CD8-positive, alpha-beta memory T cell (primary cell): Measurements from ENCODE around the gene ANKRD12. TPM values are rescaled to one million over a fixed set of nuclear protein-coding genes. Genes with fewer than 3 reads are reported as not detected.
"Not testable (repeated sequence)": the region's sequence is repeated elsewhere in the genome, so short reads cannot be mapped to it uniquely, and the experiment has no call there.

Source experiments
- CTCF ChIA-PET: fragments of 350-600 bp; sonication (Branson Sonifier 250); formaldehyde crosslinking; loops from one replicate; lab custom pipeline; 2021; ENCODE audit warnings: antibody characterized with exemption; lab: Charles Lee
- POLR2A ChIA-PET: fragments of 350-600 bp; sonication (Branson Sonifier 250); formaldehyde crosslinking; loops from one replicate; lab custom pipeline; 2021; ENCODE audit warnings: antibody characterized with exemption; lab: Charles Lee
- DNase-seq, 5 donors: peaks; one replicate each; pipeline versions ENCODE4 v3.0.0 to v3.0.0-alpha.2; 2020 to 2022; ENCODE audit warnings: mixed read lengths in 1 of 5
- H3K27ac ChIP-seq: one replicate; pipeline ENCODE4 v1.7.0; 2013; ENCODE audit warnings: low read depth, mild to moderate bottlenecking, low read length, moderate library complexity
- H3K27me3 ChIP-seq: 2 replicates; pipeline ENCODE4 v1.7.0; 2013; ENCODE audit warnings: low read length, mild to moderate bottlenecking; ENCODE audit not compliant: insufficient read depth, poor library complexity, severe bottlenecking
- H3K36me3 ChIP-seq: 2 replicates; pipeline ENCODE4 v1.7.0; 2013; ENCODE audit warnings: mild to moderate bottlenecking, low read length, moderate library complexity; ENCODE audit not compliant: insufficient read depth
- H3K4me1 ChIP-seq: 2 replicates; pipeline ENCODE4 v1.7.0; 2013; ENCODE audit warnings: mild to moderate bottlenecking, low read length, moderate library complexity; ENCODE audit not compliant: insufficient read depth
- H3K4me3 ChIP-seq: 2 replicates; pipeline ENCODE4 v1.7.0; 2013; ENCODE audit warnings: mild to moderate bottlenecking, low read length
- H3K9me3 ChIP-seq: 2 replicates; pipeline ENCODE4 v1.7.0; 2013; ENCODE audit warnings: mild to moderate bottlenecking, low read length
- H3K27ac Mint-ChIP-seq, 8 donors: one replicate each; pipeline ENCODE4 v1.8.0; 2020 to 2021; ENCODE audit warnings: mixed read lengths in 8 of 8, mild to moderate bottlenecking in 6 of 8, inconsistent platforms in 3 of 8, moderate library complexity in 3 of 8
- H3K27me3 Mint-ChIP-seq, 2 donors: one replicate each; pipeline ENCODE4 v1.8.0; 2020 to 2021; ENCODE audit warnings: mixed read lengths in 2 of 2, mild to moderate bottlenecking in 1 of 2, moderate library complexity in 1 of 2
- H3K36me3 Mint-ChIP-seq, 3 donors: one replicate each; pipeline ENCODE4 v1.8.0; 2020 to 2021; ENCODE audit warnings: mixed read lengths in 3 of 3, inconsistent platforms in 1 of 3, mild to moderate bottlenecking in 1 of 3
- H3K4me1 Mint-ChIP-seq, 3 donors: one replicate each; pipeline ENCODE4 v1.8.0; 2020 to 2021; ENCODE audit warnings: mixed read lengths in 3 of 3, inconsistent platforms in 1 of 3, mild to moderate bottlenecking in 1 of 3
- H3K4me3 Mint-ChIP-seq, 7 donors: one replicate each; pipeline ENCODE4 v1.8.0; 2020 to 2021; ENCODE audit warnings: mixed read lengths in 7 of 7, mild to moderate bottlenecking in 6 of 7, moderate library complexity in 4 of 7, inconsistent platforms in 2 of 7
- H3K9me3 Mint-ChIP-seq, 5 donors: one replicate each; pipeline ENCODE4 v1.8.0; 2020 to 2022; ENCODE audit warnings: mixed read lengths in 5 of 5, mild to moderate bottlenecking in 3 of 5, moderate library complexity in 2 of 5, inconsistent platforms in 1 of 5
- polyA plus RNA-seq: library from polyadenylated mRNA; unstranded; fragments of 300-500 nt; fragmentation: Illumina TruSeq; gene quantifications from one replicate; pipeline ENCODE4 v1.2.3, GENCODE V29; 2021
- total RNA-seq, 2 experiments: library from RNA; stranded (reverse); gene quantifications; one replicate each; pipeline ENCODE4 v1.2.3, GENCODE V29; 2021

The ANKRD12 gene
- total and polyA plus RNA-seq, 3 experiments from 2014 or later = 66.6 to 109 (median 67.6) TPM

DNA sequence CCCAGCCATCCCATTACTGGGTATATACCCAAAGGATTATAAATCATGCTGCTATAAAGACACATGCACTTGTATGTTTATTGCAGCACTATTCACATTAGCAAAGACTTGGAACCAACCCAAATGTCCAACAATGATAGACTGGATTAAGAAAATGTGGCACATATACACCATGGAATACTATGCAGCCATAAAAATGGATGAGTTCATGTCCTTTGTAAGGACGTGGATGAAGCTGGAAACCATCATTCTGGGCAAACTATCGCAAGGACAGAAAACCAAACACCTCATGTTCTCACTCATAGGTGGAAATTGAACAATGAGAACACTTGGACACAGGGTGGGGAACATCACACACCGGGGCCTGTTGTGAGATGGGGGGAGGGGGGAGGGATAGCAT is 43.5 kb upstream of the ANKRD12 start:
- peaks cover 50% of the 10 kb centered on the region for H3K4me1 ChIP-seq

DNA sequence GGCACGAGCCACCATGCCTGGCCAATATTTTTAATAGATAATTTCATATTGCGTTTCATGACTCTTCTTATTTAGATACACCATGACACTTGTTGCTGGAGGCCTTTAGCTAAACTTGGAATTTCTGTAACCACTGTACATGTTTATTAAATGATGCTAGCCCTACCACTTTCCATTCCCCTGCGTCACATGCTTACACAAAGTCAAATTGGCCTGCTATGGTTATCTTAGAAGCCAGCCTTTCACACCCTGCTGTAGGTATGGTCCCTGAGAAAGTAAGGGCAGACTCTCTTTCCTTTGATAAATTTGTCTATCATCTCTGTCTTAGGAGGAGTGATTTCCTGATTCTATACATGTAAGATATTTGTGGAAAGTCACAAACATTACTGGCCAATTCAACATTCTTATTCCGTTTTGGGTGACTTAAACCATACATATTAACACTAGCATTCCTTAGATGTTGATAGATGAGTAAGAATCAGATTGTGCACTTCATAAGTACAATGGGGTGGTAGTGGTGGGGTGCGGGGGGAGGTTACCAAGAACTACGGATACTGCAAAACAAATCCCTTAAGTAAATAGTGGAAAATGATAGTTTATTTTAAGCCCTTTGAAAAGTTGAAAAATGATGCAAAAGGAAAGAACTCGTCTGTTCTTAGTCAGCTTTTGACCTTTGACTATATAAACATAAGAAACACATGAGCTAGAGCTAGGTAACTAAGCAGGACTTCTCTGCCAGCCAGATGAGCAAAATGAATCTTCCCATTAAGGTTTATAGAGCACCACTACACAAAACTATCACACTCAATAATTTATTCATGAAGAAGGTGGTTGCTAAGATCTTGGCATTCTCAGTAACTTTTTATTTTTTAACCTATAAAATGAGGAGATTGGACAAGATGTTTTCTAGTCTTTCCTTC is 42.0 kb upstream of the ANKRD12 start:
- peaks cover 46% of the 10 kb centered on the region for H3K4me1 ChIP-seq
- peaks cover 0 to 2% (median 0%) of the 10 kb centered on the region in 5 donors for H3K9me3 Mint-ChIP-seq
- no peaks in the 10 kb centered on the region for H3K36me3 ChIP-seq
- H3K27ac ChIP-seq = no peak overlapping the region
- H3K4me3 ChIP-seq = peak overlapping the region; percentile 11
- H3K27ac Mint-ChIP-seq = peak overlapping the region; percentile 44 to 97 (median 91)
- peaks cover 0 to 2% of the 10 kb centered on the region in 2 donors for H3K27me3 Mint-ChIP-seq
- peak in 1 of 5 donors; percentile 57 for DNase-seq
- no peaks in the 10 kb centered on the region for H3K27me3 ChIP-seq
- ChIA-PET CTCF (interaction anchor here (0.8 to 1.3 kb wide), 3 partner anchors 7 to 37 kb away, joined by 3 read pairs; no protein-coding TSS in a partner anchor), POLR2A (interaction anchor here (1.1 kb wide), 1 partner anchor 43 kb away, joined by 3 read pairs; the partner anchor contains the start of gene ANKRD12)
- H3K9me3 ChIP-seq = no peaks in the 10 kb centered on the region
- H3K36me3 Mint-ChIP-seq = no peaks in the 10 kb centered on the region
- H3K4me1 Mint-ChIP-seq = peaks cover 30 to 48% (median 43%) of the 10 kb centered on the region in 3 donors
- H3K4me3 Mint-ChIP-seq = peak overlapping the region in 6 of 7 donors; percentile 0 to 72 (median 59)

More for the DNA sequence above, 43.5 kb upstream of the ANKRD12 start:
- ChIA-PET POLR2A (interaction anchor here (1.1 kb wide), 1 partner anchor 44 kb away, joined by 3 read pairs; the partner anchor contains the start of gene ANKRD12), CTCF (interaction anchor here (1.0 to 1.3 kb wide), 2 partner anchors 9 to 33 kb away, joined by 3 read pairs; no protein-coding TSS in a partner anchor)
- not testable (repeated sequence) for H3K36me3 ChIP-seq, H3K4me3 Mint-ChIP-seq, H3K27ac Mint-ChIP-seq, H3K9me3 Mint-ChIP-seq, H3K36me3 Mint-ChIP-seq, H3K4me3 ChIP-seq, H3K27ac ChIP-seq, H3K27me3 ChIP-seq, H3K9me3 ChIP-seq, DNase-seq, H3K27me3 Mint-ChIP-seq
- H3K4me1 Mint-ChIP-seq = peaks cover 33 to 48% (median 43%) of the 10 kb centered on the region in 3 donors

DNA sequence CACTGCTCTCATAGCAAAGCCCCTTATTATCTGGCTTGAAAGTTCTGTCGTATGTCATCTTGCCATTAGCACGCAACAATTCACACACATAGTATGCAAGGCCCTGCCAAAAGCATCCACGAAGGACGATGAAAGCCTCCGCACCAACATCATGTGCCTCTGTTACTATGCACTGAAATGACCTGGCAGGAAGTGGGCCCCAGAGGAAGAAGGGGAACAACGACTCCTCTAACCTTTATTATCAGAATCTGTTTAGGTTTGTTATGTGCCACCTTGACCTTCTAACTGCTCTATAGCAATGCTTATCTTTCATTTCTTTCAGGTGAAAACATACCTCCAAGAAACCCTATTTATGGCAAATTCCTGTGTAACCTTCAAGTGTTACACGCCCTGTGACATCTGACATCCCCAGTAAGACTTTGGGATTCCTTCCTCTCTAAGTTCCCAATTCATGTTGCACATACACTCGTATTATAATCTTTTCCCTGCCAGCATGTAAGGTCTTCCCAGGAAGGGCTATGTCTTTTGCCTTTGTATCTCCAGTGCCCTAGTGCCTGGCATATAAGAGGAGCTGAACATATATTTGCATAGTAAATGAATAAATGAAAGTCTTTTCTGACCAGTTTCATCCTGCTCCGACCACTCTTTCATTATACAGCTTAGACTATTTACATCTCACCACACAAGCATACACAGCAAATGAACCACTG is 41.1 kb upstream of the ANKRD12 start:
- H3K4me1 ChIP-seq = peaks cover 43% of the 10 kb centered on the region
- Mint-ChIP-seq H3K36me3 (no peaks in the 10 kb centered on the region), H3K27me3 (peaks cover 0 to 2% of the 10 kb centered on the region in 2 donors), H3K4me1 (peaks cover 26 to 43% (median 37%) of the 10 kb centered on the region in 3 donors), H3K9me3 (peaks cover 0 to 2% (median 0%) of the 10 kb centered on the region in 5 donors), H3K4me3 (peak overlapping the region; percentile 0 to 72 (median 64)), H3K27ac (peak overlapping the region; percentile 39 to 97 (median 91))
- H3K27ac ChIP-seq = no peak overlapping the region
- peak overlapping the region; percentile 0 for H3K4me3 ChIP-seq
- DNase-seq = peak in 4 of 5 donors; percentile 10 to 66 (median 50)
- no peaks in the 10 kb centered on the region for H3K9me3 ChIP-seq
- H3K27me3 ChIP-seq = no peaks in the 10 kb centered on the region
- ChIA-PET POLR2A (interaction anchor here (1.5 kb wide), 1 partner anchor 42 kb away, joined by 6 read pairs; the partner anchor contains the start of gene ANKRD12), CTCF (interaction anchor here (0.8 to 2.3 kb wide), 3 partner anchors 15 to 36 kb away, joined by 3 to 8 read pairs (median 3); no protein-coding TSS in a partner anchor)
- no peaks in the 10 kb centered on the region for H3K36me3 ChIP-seq

GRCh38 chr18:9096007-9096371 is 40.6 kb upstream of the ANKRD12 start:
- peaks cover 0 to 2% of the 10 kb centered on the region in 2 donors for H3K27me3 Mint-ChIP-seq
- ChIA-PET POLR2A (interaction anchor here (0.8 to 1.5 kb wide), 2 partner anchors 23 to 41 kb away, joined by 3 to 6 read pairs; partner anchors contain the start of gene ANKRD12), CTCF (interaction anchor here (1.1 to 2.3 kb wide), 2 partner anchors 15 to 22 kb away, joined by 3 to 8 read pairs; no protein-coding TSS in a partner anchor)
- H3K9me3 ChIP-seq = no peaks in the 10 kb centered on the region
- H3K4me3 Mint-ChIP-seq = peak overlapping the region in 5 of 7 donors; percentile 51 to 72 (median 64)
- DNase-seq = no peak
- H3K4me1 ChIP-seq = peaks cover 38% of the 10 kb centered on the region
- peaks cover 24 to 43% (median 32%) of the 10 kb centered on the region in 3 donors for H3K4me1 Mint-ChIP-seq
- H3K27me3 ChIP-seq = no peaks in the 10 kb centered on the region
- H3K27ac Mint-ChIP-seq = peak overlapping the region; percentile 39 to 97 (median 91)
- peaks cover 0 to 2% (median 0%) of the 10 kb centered on the region in 5 donors for H3K9me3 Mint-ChIP-seq
- no peaks in the 10 kb centered on the region for H3K36me3 Mint-ChIP-seq
- no peak overlapping the region for H3K4me3 ChIP-seq
- H3K36me3 ChIP-seq = no peaks in the 10 kb centered on the region
- H3K27ac ChIP-seq = no peak overlapping the region

DNA sequence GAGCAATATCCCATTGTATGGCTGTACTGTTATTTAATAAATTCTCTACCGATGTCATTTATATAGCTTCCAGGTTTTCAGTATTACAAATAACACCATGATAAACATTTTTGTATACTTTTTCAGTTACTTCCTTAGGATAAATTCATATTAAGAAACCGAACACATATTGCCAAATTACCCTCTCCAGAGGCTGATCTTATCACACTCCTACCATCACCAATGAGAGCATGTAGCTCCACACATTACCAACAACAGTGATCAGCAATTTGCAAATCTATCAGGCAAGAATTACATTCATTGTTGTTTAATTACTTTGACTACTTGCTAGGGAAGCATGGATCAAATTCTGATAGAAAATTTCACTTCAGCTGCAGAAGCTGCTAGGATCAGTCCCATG is 39.9 kb upstream of the ANKRD12 start:
- Histone ChIP-seq H3K4me3 (no peak overlapping the region), H3K27ac (no peak overlapping the region), H3K27me3 (no peaks in the 10 kb centered on the region), H3K4me1 (peaks cover 36% of the 10 kb centered on the region), H3K36me3 (no peaks in the 10 kb centered on the region), H3K9me3 (no peaks in the 10 kb centered on the region)
- Mint-ChIP-seq H3K9me3 (peaks cover 0 to 2% (median 0%) of the 10 kb centered on the region in 5 donors), H3K36me3 (no peaks in the 10 kb centered on the region), H3K4me3 (peak overlapping the region in 1 of 7 donors; percentile 6), H3K4me1 (peaks cover 23 to 42% (median 29%) of the 10 kb centered on the region in 3 donors), H3K27me3 (peaks cover 0 to 2% of the 10 kb centered on the region in 2 donors), H3K27ac (peak overlapping the region in 2 of 8 donors; percentile 14 to 72)
- DNase-seq = no peak
- CTCF ChIA-PET = interaction anchor here (1.6 to 2.3 kb wide), 2 partner anchors 13 to 23 kb away, joined by 4 to 8 read pairs; no protein-coding TSS in a partner anchor
- POLR2A ChIA-PET = interaction anchor here (0.8 to 1.5 kb wide), 2 partner anchors 23 to 40 kb away, joined by 3 to 6 read pairs; partner anchors contain the start of gene ANKRD12

GRCh38 chr18:9097349-9097748 is 39.2 kb upstream of the ANKRD12 start:
- H3K27ac Mint-ChIP-seq = peak overlapping the region in 2 of 8 donors; percentile 24 to 77
- CTCF ChIA-PET = interaction anchor here (0.9 to 2.3 kb wide), 3 partner anchors 12 to 38 kb away, joined by 3 to 8 read pairs (median 4); no protein-coding TSS in a partner anchor
- H3K4me3 ChIP-seq = no peak overlapping the region

GRCh38 chr18:9100796-9101195 is 35.8 kb upstream of the ANKRD12 start:
- H3K4me3 ChIP-seq = no peak overlapping the region
- no peak overlapping the region for H3K27ac ChIP-seq
- H3K36me3 ChIP-seq = no peaks in the 10 kb centered on the region
- H3K4me1 ChIP-seq = peaks cover 26% of the 10 kb centered on the region
- Mint-ChIP-seq H3K36me3 (peaks cover 0 to 30% (median 0%) of the 10 kb centered on the region in 3 donors), H3K4me3 (peak overlapping the region in 3 of 7 donors; percentile 5 to 84 (median 63)), H3K4me1 (peaks cover 39 to 44% (median 41%) of the 10 kb centered on the region in 3 donors), H3K27me3 (no peaks in the 10 kb centered on the region), H3K27ac (peak overlapping the region in 6 of 8 donors; percentile 6 to 60 (median 46)), H3K9me3 (no peaks in the 10 kb centered on the region)
- ChIA-PET CTCF (interaction anchor here (1.7 kb wide), 1 partner anchor 11 kb away, joined by 4 read pairs; no protein-coding TSS in a partner anchor), POLR2A (interaction anchor here (1.4 to 5.0 kb wide), 3 partner anchors 17 to 36 kb away, joined by 3 to 93 read pairs (median 15); partner anchors contain the start of gene ANKRD12)
- H3K27me3 ChIP-seq = no peaks in the 10 kb centered on the region
- H3K9me3 ChIP-seq = no peaks in the 10 kb centered on the region
- no peak for DNase-seq

More at GRCh38 chr18:9097349-9097748, 39.2 kb upstream of the ANKRD12 start:
- H3K4me3 Mint-ChIP-seq = peak overlapping the region in 1 of 7 donors; percentile 6
- H3K27me3 ChIP-seq = no peaks in the 10 kb centered on the region
- H3K9me3 ChIP-seq = no peaks in the 10 kb centered on the region
- no peak for DNase-seq
- peaks cover 0 to 4% (median 0%) of the 10 kb centered on the region in 3 donors for H3K36me3 Mint-ChIP-seq
- no peak overlapping the region for H3K27ac ChIP-seq
- H3K9me3 Mint-ChIP-seq = peaks cover 0 to 2% (median 0%) of the 10 kb centered on the region in 5 donors
- no peaks in the 10 kb centered on the region for H3K36me3 ChIP-seq
- peaks cover 30% of the 10 kb centered on the region for H3K4me1 ChIP-seq
- peaks cover 0 to 2% of the 10 kb centered on the region in 2 donors for H3K27me3 Mint-ChIP-seq
- peaks cover 27 to 46% (median 35%) of the 10 kb centered on the region in 3 donors for H3K4me1 Mint-ChIP-seq
- POLR2A ChIA-PET = no interaction called here
